Neural cell (in vitro differentiated cells): ENCODE data around the gene ATP2B1. TPM values are rescaled to one million over a fixed set of nuclear protein-coding genes. Genes with fewer than 3 reads are reported as not detected.

Experiments used
- H2AFZ ChIP-seq: fragments of 200-600, 300-800 bp; sonication (generic), shearing (Covaris generic); 2 replicates; pipeline ENCODE4 v1.6.0; 2014; ENCODE audit warnings: low read depth, mild to moderate bottlenecking, antibody characterized with exemption, low read length, moderate library complexity
- H3F3A ChIP-seq: fragments of 200-600 bp; shearing (Covaris generic); 2 replicates; pipeline ENCODE4 v1.6.1; 2016; ENCODE audit warnings: mild to moderate bottlenecking, moderate library complexity, mixed read lengths, antibody characterized with exemption, low read length; ENCODE audit not compliant: insufficient read depth, poor library complexity, severe bottlenecking
- H3K27ac ChIP-seq: fragments of 200-600, 300-800 bp; sonication (generic), shearing (Covaris generic); 2 replicates; pipeline ENCODE4 v1.5.1; 2014; ENCODE audit warnings: mild to moderate bottlenecking, low read length, moderate library complexity
- H3K27me3 ChIP-seq: fragments of 300-800, 200-600 bp; sonication (generic), shearing (Covaris generic); 2 replicates; pipeline ENCODE4 v1.6.0; 2014; ENCODE audit warnings: mild to moderate bottlenecking, low read depth, low read length, moderate library complexity; ENCODE audit not compliant: insufficient read depth
- H3K36me3 ChIP-seq: fragments of 300-800, 200-600 bp; sonication (generic), shearing (Covaris generic); 2 replicates; pipeline ENCODE4 v1.5.1; 2014; ENCODE audit warnings: mild to moderate bottlenecking, antibody characterized with exemption, low read length, moderate library complexity; ENCODE audit not compliant: insufficient read depth
- H3K4me2 ChIP-seq: fragments of 300-800, 200-600 bp; sonication (generic), shearing (Covaris generic); 2 replicates; pipeline ENCODE4 v1.6.0; 2014; ENCODE audit warnings: mild to moderate bottlenecking, low read length
- H3K4me3 ChIP-seq: fragments of 300-800, 200-600 bp; sonication (generic), shearing (Covaris generic); 2 replicates; pipeline ENCODE4 v1.5.1; 2014; ENCODE audit warnings: mild to moderate bottlenecking, low read length, moderate library complexity
- H3K79me2 ChIP-seq: fragments of 200-600 bp; shearing (Covaris generic); replicated peaks from 2 replicates; pipeline ENCODE4 v1.6.0; 2014; ENCODE audit warnings: mild to moderate bottlenecking, low read length, moderate library complexity; ENCODE audit not compliant: insufficient read depth
- H3K9ac ChIP-seq: fragments of 300-800, 200-600 bp; sonication (generic), shearing (Covaris generic); 2 replicates; pipeline ENCODE4 v1.6.1; 2016; ENCODE audit warnings: mild to moderate bottlenecking, low read length, mixed read lengths
- H3K9me2 ChIP-seq: fragments of 200-600 bp; shearing (Covaris generic); 2 replicates; pipeline ENCODE4 v1.6.1; 2016; ENCODE audit warnings: mild to moderate bottlenecking, low read length, mixed read lengths; ENCODE audit not compliant: insufficient read depth
- H3K9me3 ChIP-seq: fragments of 200-600, 300-800 bp; sonication (generic), shearing (Covaris generic); 2 replicates; pipeline ENCODE4 v1.6.1; 2016; ENCODE audit warnings: mild to moderate bottlenecking, mixed run types, low read length, moderate library complexity, mixed read lengths
- H4K20me1 ChIP-seq: fragments of 200-600 bp; shearing (Covaris generic); 2 replicates; pipeline ENCODE4 v1.6.1; 2016; ENCODE audit warnings: mild to moderate bottlenecking, mixed run types; ENCODE audit not compliant: insufficient read depth
- EP300 ChIP-seq: fragments of 450-650 bp; conservative IDR thresholded peaks from 2 replicates; pipeline ENCODE4 v1.6.1; 2014; ENCODE audit warnings: antibody characterized with exemption, mild to moderate bottlenecking, moderate library complexity; ENCODE audit not compliant: poor library complexity, severe bottlenecking
- EZH2 ChIP-seq: fragments of 200-600, 300-800 bp; shearing (Covaris generic), sonication (generic); IDR thresholded peaks from 2 replicates; pipeline ENCODE4 v1.6.1; 2014; ENCODE audit warnings: antibody characterized with exemption, low read length, borderline replicate concordance, mild to moderate bottlenecking; ENCODE audit not compliant: insufficient read depth, poor library complexity, severe bottlenecking
- MXI1 ChIP-seq: fragments of 450-650 bp; conservative IDR thresholded peaks from 2 replicates; pipeline ENCODE4 v1.6.1; 2014; ENCODE audit warnings: antibody characterized with exemption, mild to moderate bottlenecking; ENCODE audit not compliant: poor library complexity, severe bottlenecking
- POLR2AphosphoS5 ChIP-seq: IDR thresholded peaks from 2 replicates; pipeline ENCODE4 v1.6.1; 2012
- RAD21 ChIP-seq: fragments of 450-650 bp; conservative IDR thresholded peaks from 2 replicates; pipeline ENCODE4 v1.6.1; 2014; ENCODE audit warnings: antibody characterized with exemption, mild to moderate bottlenecking, moderate library complexity
- SMC3 ChIP-seq: fragments of 450-650 bp; conservative IDR thresholded peaks from 2 replicates; pipeline ENCODE4 v1.6.1; 2014; ENCODE audit warnings: antibody characterized with exemption, mild to moderate bottlenecking, moderate library complexity; ENCODE audit not compliant: poor library complexity
- TAF1 ChIP-seq: IDR thresholded peaks from 2 replicates; pipeline ENCODE4 v1.6.1; 2012; ENCODE audit warnings: low read depth
- polyA plus RNA-seq: library from polyadenylated mRNA; depleted of rRNA; stranded (reverse); fragments of >200 nt; gene quantifications from 2 replicates; pipeline ENCODE4 v1.2.3, GENCODE V29; 2014
- TF ChIP-seq, protein P1 (sequence below): fragments of 450-650 bp; IDR thresholded peaks from 2 replicates; pipeline ENCODE4 v1.5.1; 2014; ENCODE audit warnings: antibody characterized with exemption, mild to moderate bottlenecking, moderate library complexity; ENCODE audit not compliant: poor library complexity, severe bottlenecking
- TF ChIP-seq, protein P2 (sequence below): IDR thresholded peaks from 2 replicates; pipeline ENCODE4 v1.6.1; 2012; ENCODE audit warnings: borderline replicate concordance

The ATP2B1 gene
- polyA plus RNA-seq, 1 donor from 2014 or later, result 139 TPM

DNA sequence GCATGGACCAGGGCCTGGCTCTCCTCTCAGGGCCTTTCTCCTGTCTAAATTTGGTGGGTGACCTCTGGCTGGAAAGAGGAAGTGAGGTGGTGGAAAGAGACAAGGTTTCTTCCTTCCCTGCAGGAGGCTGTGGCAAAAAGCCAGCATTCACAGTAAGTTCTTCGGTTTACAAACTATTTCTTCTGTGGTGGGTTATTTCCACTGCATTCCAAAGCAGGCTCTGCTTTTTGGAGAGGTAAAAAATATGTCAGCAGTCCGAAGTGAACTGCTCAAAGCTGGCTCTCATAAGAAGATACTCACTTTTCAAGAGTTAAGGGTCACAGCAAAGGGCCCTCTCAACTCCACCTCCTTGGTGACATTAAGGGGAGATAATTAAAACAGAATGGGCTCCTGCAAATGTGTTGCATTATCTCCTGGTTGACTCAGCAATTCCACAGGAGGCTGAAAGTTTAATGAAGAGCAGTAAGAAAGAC, 133.9 kb downstream of the ATP2B1 start:
- TF ChIP-seq SMC3 (no peak), EZH2 (no peak), RAD21 (no peak), POLR2AphosphoS5 (no peak), MXI1 (no peak), TAF1 (no peak), EP300 (no peak)
- TF ChIP-seq, protein P1, sequence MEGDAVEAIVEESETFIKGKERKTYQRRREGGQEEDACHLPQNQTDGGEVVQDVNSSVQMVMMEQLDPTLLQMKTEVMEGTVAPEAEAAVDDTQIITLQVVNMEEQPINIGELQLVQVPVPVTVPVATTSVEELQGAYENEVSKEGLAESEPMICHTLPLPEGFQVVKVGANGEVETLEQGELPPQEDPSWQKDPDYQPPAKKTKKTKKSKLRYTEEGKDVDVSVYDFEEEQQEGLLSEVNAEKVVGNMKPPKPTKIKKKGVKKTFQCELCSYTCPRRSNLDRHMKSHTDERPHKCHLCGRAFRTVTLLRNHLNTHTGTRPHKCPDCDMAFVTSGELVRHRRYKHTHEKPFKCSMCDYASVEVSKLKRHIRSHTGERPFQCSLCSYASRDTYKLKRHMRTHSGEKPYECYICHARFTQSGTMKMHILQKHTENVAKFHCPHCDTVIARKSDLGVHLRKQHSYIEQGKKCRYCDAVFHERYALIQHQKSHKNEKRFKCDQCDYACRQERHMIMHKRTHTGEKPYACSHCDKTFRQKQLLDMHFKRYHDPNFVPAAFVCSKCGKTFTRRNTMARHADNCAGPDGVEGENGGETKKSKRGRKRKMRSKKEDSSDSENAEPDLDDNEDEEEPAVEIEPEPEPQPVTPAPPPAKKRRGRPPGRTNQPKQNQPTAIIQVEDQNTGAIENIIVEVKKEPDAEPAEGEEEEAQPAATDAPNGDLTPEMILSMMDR, result no peak
- TF ChIP-seq, protein P2, sequence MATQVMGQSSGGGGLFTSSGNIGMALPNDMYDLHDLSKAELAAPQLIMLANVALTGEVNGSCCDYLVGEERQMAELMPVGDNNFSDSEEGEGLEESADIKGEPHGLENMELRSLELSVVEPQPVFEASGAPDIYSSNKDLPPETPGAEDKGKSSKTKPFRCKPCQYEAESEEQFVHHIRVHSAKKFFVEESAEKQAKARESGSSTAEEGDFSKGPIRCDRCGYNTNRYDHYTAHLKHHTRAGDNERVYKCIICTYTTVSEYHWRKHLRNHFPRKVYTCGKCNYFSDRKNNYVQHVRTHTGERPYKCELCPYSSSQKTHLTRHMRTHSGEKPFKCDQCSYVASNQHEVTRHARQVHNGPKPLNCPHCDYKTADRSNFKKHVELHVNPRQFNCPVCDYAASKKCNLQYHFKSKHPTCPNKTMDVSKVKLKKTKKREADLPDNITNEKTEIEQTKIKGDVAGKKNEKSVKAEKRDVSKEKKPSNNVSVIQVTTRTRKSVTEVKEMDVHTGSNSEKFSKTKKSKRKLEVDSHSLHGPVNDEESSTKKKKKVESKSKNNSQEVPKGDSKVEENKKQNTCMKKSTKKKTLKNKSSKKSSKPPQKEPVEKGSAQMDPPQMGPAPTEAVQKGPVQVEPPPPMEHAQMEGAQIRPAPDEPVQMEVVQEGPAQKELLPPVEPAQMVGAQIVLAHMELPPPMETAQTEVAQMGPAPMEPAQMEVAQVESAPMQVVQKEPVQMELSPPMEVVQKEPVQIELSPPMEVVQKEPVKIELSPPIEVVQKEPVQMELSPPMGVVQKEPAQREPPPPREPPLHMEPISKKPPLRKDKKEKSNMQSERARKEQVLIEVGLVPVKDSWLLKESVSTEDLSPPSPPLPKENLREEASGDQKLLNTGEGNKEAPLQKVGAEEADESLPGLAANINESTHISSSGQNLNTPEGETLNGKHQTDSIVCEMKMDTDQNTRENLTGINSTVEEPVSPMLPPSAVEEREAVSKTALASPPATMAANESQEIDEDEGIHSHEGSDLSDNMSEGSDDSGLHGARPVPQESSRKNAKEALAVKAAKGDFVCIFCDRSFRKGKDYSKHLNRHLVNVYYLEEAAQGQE, result no peak
- no peaks in the 10 kb centered on the region for H3K79me2 ChIP-seq
- H3K27ac ChIP-seq, result no peak overlapping the region
- H4K20me1 ChIP-seq, result no peaks in the 10 kb centered on the region
- H3F3A ChIP-seq, result no peaks in the 10 kb centered on the region
- no peak overlapping the region for H3K4me2 ChIP-seq
- no peaks in the 10 kb centered on the region for H3K27me3 ChIP-seq
- no peaks in the 10 kb centered on the region for H3K9me2 ChIP-seq
- H3K4me3 ChIP-seq, result no peak overlapping the region
- no peak overlapping the region for H3K9ac ChIP-seq
- no peaks in the 10 kb centered on the region for H3K36me3 ChIP-seq
- no peaks in the 10 kb centered on the region for H3K9me3 ChIP-seq
- H2AFZ ChIP-seq, result no peak overlapping the region

DNA sequence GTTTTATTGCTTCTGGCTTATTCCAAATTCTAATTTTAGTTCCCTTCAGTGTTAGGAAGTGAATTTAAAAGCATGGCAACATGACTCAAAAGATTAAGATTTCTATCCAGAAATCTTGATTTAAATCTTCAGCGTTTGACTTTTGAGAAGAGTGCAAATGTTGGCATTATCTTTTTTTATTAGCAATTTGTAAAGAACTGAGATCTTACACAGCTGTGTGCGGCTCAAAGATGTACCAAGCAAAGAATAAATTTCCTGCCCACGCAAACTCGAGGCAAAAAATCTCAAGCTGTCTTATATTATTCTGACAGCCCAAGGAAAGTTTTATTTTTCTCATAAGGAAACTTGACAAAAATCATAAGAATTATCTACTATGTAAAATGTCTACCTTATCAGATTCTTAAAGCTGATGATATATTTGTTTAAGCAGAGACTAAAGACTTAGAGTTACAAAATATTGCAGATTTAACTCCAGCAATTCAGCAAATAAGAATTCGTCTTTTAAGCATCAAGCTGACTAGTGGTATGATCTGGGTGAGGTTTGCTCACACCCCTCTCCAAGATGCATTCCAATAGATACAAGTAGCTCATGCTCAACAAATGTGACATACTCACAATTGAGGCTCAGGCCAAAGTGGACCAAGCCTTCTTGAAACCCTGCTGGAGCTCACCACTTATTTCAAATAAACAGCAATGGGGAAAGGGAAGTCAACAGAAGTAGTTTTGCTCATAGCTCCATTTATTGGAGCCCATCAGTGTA, 135.4 kb downstream of the ATP2B1 start:
- no peaks in the 10 kb centered on the region for H3K79me2 ChIP-seq
- H3K4me2 ChIP-seq, result no peak overlapping the region
- no peak overlapping the region for H3K9ac ChIP-seq
- no peak overlapping the region for H3K27ac ChIP-seq
- H3K4me3 ChIP-seq, result no peak overlapping the region
- H3K36me3 ChIP-seq, result no peaks in the 10 kb centered on the region
- H3K9me2 ChIP-seq, result no peaks in the 10 kb centered on the region
- no peaks in the 10 kb centered on the region for H3K9me3 ChIP-seq
- no peak overlapping the region for H2AFZ ChIP-seq
- no peak for TF ChIP-seq RAD21
- H4K20me1 ChIP-seq, result no peaks in the 10 kb centered on the region
- H3F3A ChIP-seq, result no peaks in the 10 kb centered on the region
- no peaks in the 10 kb centered on the region for H3K27me3 ChIP-seq
